Measurements from ENCODE around the gene PNPLA3.

- no peak for TF ChIP-seq POLR2AphosphoS5 (IDR thresholded peaks at IDR 0.05)
- no peak for TF ChIP-seq CTCF (IDR thresholded peaks at IDR 0.05)
- TF ChIP-seq EP300 (IDR thresholded peaks at IDR 0.05) = no peak
Observed at GRCh38 chr22:43891360-43892182, 32.0 kb upstream of the PNPLA3 start, which contains the start of gene PNPLA5.
